Fibroblast of lung (primary cell): ENCODE results near the gene PI16. TPM values are rescaled to one million over a fixed set of nuclear protein-coding genes. Genes with fewer than 3 reads are reported as not detected.
A peak's percentile ranks its signal among the peaks of the same experiment; 100 is the strongest.
"Not testable (repeated sequence)": the region's sequence is repeated elsewhere in the genome, so short reads cannot be mapped to it uniquely, and the experiment has no call there.

Experiments used
- DNase-seq, 2 donors: peaks; one replicate each; pipeline versions ENCODE4 v3.0.0 to v3.0.0-alpha.2; 2010; ENCODE audit warnings: low read depth in 2 of 2
- H2AFZ ChIP-seq: 2 replicates; pipeline ENCODE4 v1.5.1; 2012; ENCODE audit warnings: low read length, control low read depth, inconsistent platforms
- H3K27ac ChIP-seq: 2 replicates; pipeline ENCODE4 v1.5.1; 2011; ENCODE audit warnings: low read length, control low read depth; ENCODE audit not compliant: insufficient read depth
- H3K27me3 ChIP-seq: 2 replicates; pipeline ENCODE4 v1.5.1; 2011; ENCODE audit warnings: mild to moderate bottlenecking, low read length; ENCODE audit not compliant: control insufficient read depth, insufficient read depth
- H3K36me3 ChIP-seq: 2 replicates; pipeline ENCODE4 v1.5.1; 2011; ENCODE audit warnings: low read length; ENCODE audit not compliant: control insufficient read depth, insufficient read depth
- H3K4me1 ChIP-seq: 2 replicates; pipeline ENCODE4 v1.5.1; 2011; ENCODE audit warnings: low read length; ENCODE audit not compliant: control insufficient read depth, insufficient read depth; ENCODE audit errors: extremely low read depth
- H3K4me2 ChIP-seq: 2 replicates; pipeline ENCODE4 v1.5.1; 2011; ENCODE audit warnings: low read length, control low read depth; ENCODE audit not compliant: insufficient read depth; ENCODE audit errors: extremely low read depth
- H3K4me3 ChIP-seq, 4 experiments: fragments of 200-600 bp in 1 of 4; sonication (generic) in 1 of 4; replicated peaks in 1 of 4; 2 replicates each; pipeline ENCODE4 v1.5.1; 2011 to 2016; ENCODE audit warnings: low read length in 4 of 4, low read depth in 3 of 4, mild to moderate bottlenecking in 3 of 4, control low read depth in 2 of 4, inconsistent platforms in 1 of 4, mixed read lengths in 1 of 4; ENCODE audit not compliant: insufficient read depth in 1 of 4; ENCODE audit errors: control extremely low read depth in 1 of 4
- H3K79me2 ChIP-seq: 2 replicates; pipeline ENCODE4 v1.5.1; 2012; ENCODE audit warnings: mild to moderate bottlenecking, low read length, inconsistent platforms; ENCODE audit not compliant: control insufficient read depth, insufficient read depth
- H3K9ac ChIP-seq: 2 replicates; pipeline ENCODE4 v1.5.1; 2011; ENCODE audit warnings: mild to moderate bottlenecking, low read length, control low read depth; ENCODE audit not compliant: insufficient read depth
- H3K9me3 ChIP-seq: 2 replicates; pipeline ENCODE4 v1.5.1; 2012; ENCODE audit warnings: low read depth, low read length; ENCODE audit not compliant: control insufficient read depth, insufficient read depth
- H4K20me1 ChIP-seq: 2 replicates; pipeline ENCODE4 v1.5.1; 2011; ENCODE audit warnings: low read length; ENCODE audit not compliant: control insufficient read depth, insufficient read depth; ENCODE audit errors: extremely low read depth
- CTCF ChIP-seq, 2 donors: IDR thresholded peaks in 1 of 2; conservative IDR thresholded peaks in 1 of 2; 1 replicate in 1 of 2; 2 replicates in 1 of 2; pipeline ENCODE4 v1.5.1; 2011 to 2012; ENCODE audit warnings: low read length in 2 of 2, control low read depth in 1 of 2, inconsistent platforms in 1 of 2, low read depth in 1 of 2, mild to moderate bottlenecking in 1 of 2
- EZH2 ChIP-seq: IDR thresholded peaks from 2 replicates; pipeline ENCODE4 v1.5.1; 2012; ENCODE audit warnings: low read length, control low read depth, mild to moderate bottlenecking; ENCODE audit errors: missing control alignments
- polyA plus RNA-seq, 2 donors: library from polyadenylated mRNA; depleted of rRNA in 1 of 2; stranded (reverse) in 1 of 2; unstranded in 1 of 2; fragments of >200 nt; gene quantifications; 2 replicates each; pipeline ENCODE4 v1.2.1, GENCODE V29; 2011 to 2012; ENCODE audit warnings: missing spikeins in 1 of 2
- total RNA-seq: library from RNA; depleted of rRNA; stranded (reverse); fragments of >200 nt; gene quantifications from 2 replicates; pipeline ENCODE4 v1.2.1, GENCODE V29; 2014

PI16 gene
- total and polyA plus RNA-seq, 2 donors (not counting 1 experiment from before 2014, with no cell fraction given) = 0.09 TPM; not detected in 1

- no peak overlapping the region for H3K4me2 ChIP-seq
- no peak overlapping the region for H3K9ac ChIP-seq
- H3K79me2 ChIP-seq = no peaks in the 10 kb centered on the region
- peaks cover 3% of the 10 kb centered on the region for H3K4me1 ChIP-seq
- TF ChIP-seq EZH2 (no peak), CTCF (conservative IDR thresholded peaks at IDR 0.05 in 1 of 2, IDR thresholded peaks at IDR 0.05 in 1 of 2; ENCODE audit: low read depth in 1 of 2, low read length in 2 of 2) (no peak)
- no peak overlapping the region for H3K4me3 ChIP-seq
- no peaks in the 10 kb centered on the region for H3K27me3 ChIP-seq
- H3K27ac ChIP-seq = no peak overlapping the region
- H3K9me3 ChIP-seq = no peaks in the 10 kb centered on the region
- no peak overlapping the region for H2AFZ ChIP-seq
- no peak for DNase-seq
- H3K36me3 ChIP-seq = no peaks in the 10 kb centered on the region
- H4K20me1 ChIP-seq = no peaks in the 10 kb centered on the region
These were observed 17.7 kb upstream of the PI16 start for GRCh38 chr6:36936824-36937223.

GRCh38 chr6:36937896-36938295, 16.6 kb upstream of the PI16 start:
- TF ChIP-seq EZH2 (no peak), CTCF (conservative IDR thresholded peaks at IDR 0.05 in 1 of 2, IDR thresholded peaks at IDR 0.05 in 1 of 2; ENCODE audit: low read depth in 1 of 2, low read length in 2 of 2) (no peak)
- Histone ChIP-seq H2AFZ (no peak overlapping the region), H3K27me3 (no peaks in the 10 kb centered on the region), H4K20me1 (no peaks in the 10 kb centered on the region), H3K4me3 (no peak overlapping the region), H3K36me3 (no peaks in the 10 kb centered on the region), H3K9ac (no peak overlapping the region), H3K4me1 (peaks cover 3% of the 10 kb centered on the region), H3K4me2 (no peak overlapping the region), H3K79me2 (no peaks in the 10 kb centered on the region), H3K27ac (no peak overlapping the region), H3K9me3 (no peaks in the 10 kb centered on the region)
- DNase-seq = no peak

- Histone ChIP-seq H3K4me1 (peaks cover 3% of the 10 kb centered on the region), H3K9ac (no peak overlapping the region), H3K4me3 (no peak overlapping the region), H2AFZ (no peak overlapping the region), H4K20me1 (no peaks in the 10 kb centered on the region), H3K27me3 (no peaks in the 10 kb centered on the region), H3K27ac (no peak overlapping the region), H3K79me2 (no peaks in the 10 kb centered on the region), H3K4me2 (no peak overlapping the region), H3K9me3 (no peaks in the 10 kb centered on the region), H3K36me3 (no peaks in the 10 kb centered on the region)
- no peak for TF ChIP-seq EZH2
- no peak for TF ChIP-seq CTCF (conservative IDR thresholded peaks at IDR 0.05 in 1 of 2, IDR thresholded peaks at IDR 0.05 in 1 of 2; ENCODE audit: low read depth in 1 of 2, low read length in 2 of 2)
- DNase-seq = peak; percentile 64 to 79
These were observed 16.0 kb upstream of the PI16 start for GRCh38 chr6:36938536-36938935.

- not testable (repeated sequence) for H3K4me2 ChIP-seq
These were observed 15.5 kb upstream of the PI16 start for GRCh38 chr6:36939005-36939404.

More at GRCh38 chr6:36939005-36939404, 15.5 kb upstream of the PI16 start:
- not testable (repeated sequence) for DNase-seq, H3K4me1 ChIP-seq, H3K36me3 ChIP-seq, H2AFZ ChIP-seq, H3K27ac ChIP-seq, H3K79me2 ChIP-seq, H3K9ac ChIP-seq, H3K9me3 ChIP-seq, H4K20me1 ChIP-seq, H3K4me3 ChIP-seq, H3K27me3 ChIP-seq
